Type B pancreatic cell (in vitro differentiated cells): ENCODE measurements around the gene KLHL9. TPM values are rescaled to one million over a fixed set of nuclear protein-coding genes. Genes with fewer than 3 reads are reported as not detected.
"Not testable (repeated sequence)": the region's sequence is repeated elsewhere in the genome, so short reads cannot be mapped to it uniquely, and the experiment has no call there.

Experiments used
- DNase-seq: peaks from one replicate; pipeline ENCODE4 v3.0.0; 2021; ENCODE audit warnings: mixed read lengths; ENCODE audit not compliant: unreplicated experiment; ENCODE audit errors: extremely low spot score
- H3K27ac Mint-ChIP-seq: 2 replicates; pipeline ENCODE4 v1.8.0; 2021; ENCODE audit warnings: mild to moderate bottlenecking, mixed read lengths
- H3K27me3 Mint-ChIP-seq: 2 replicates; pipeline ENCODE4 v1.8.0; 2021; ENCODE audit warnings: mixed read lengths
- H3K36me3 Mint-ChIP-seq: 2 replicates; pipeline ENCODE4 v1.8.0; 2021; ENCODE audit warnings: mixed read lengths
- H3K4me1 Mint-ChIP-seq: one replicate; pipeline ENCODE4 v1.8.0; 2021; ENCODE audit warnings: mixed read lengths; ENCODE audit not compliant: unreplicated experiment
- H3K4me3 Mint-ChIP-seq: 2 replicates; pipeline ENCODE4 v1.8.0; 2021; ENCODE audit warnings: mild to moderate bottlenecking, mixed read lengths
- H3K9me3 Mint-ChIP-seq: 2 replicates; pipeline ENCODE4 v1.8.0; 2021; ENCODE audit warnings: mixed read lengths
- long read RNA-seq: library from polyadenylated mRNA; unstranded; transcript quantifications from one replicate; pipeline ENCODE4 v2.0.0, GENCODE V29; 2020
- total RNA-seq: library from RNA; stranded (reverse); gene quantifications from 2 replicates; pipeline ENCODE4 v1.2.1, GENCODE V29; 2021; ENCODE audit warnings: low replicate concordance
- TF ChIP-seq, protein P1 (sequence below): fragments of 200-600 bp; sonication (generic); conservative IDR thresholded peaks from 2 replicates; pipeline ENCODE4 v1.5.0; 2021; ENCODE audit warnings: antibody characterized with exemption, mild to moderate bottlenecking

Gene KLHL9, protein sequence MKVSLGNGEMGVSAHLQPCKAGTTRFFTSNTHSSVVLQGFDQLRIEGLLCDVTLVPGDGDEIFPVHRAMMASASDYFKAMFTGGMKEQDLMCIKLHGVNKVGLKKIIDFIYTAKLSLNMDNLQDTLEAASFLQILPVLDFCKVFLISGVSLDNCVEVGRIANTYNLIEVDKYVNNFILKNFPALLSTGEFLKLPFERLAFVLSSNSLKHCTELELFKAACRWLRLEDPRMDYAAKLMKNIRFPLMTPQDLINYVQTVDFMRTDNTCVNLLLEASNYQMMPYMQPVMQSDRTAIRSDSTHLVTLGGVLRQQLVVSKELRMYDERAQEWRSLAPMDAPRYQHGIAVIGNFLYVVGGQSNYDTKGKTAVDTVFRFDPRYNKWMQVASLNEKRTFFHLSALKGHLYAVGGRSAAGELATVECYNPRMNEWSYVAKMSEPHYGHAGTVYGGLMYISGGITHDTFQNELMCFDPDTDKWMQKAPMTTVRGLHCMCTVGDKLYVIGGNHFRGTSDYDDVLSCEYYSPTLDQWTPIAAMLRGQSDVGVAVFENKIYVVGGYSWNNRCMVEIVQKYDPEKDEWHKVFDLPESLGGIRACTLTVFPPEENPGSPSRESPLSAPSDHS
- total RNA-seq: 29.9 and 33.3 TPM in 2 replicates
- long read RNA-seq, full-length matches to known transcripts: 150 of 154 reads
- long read RNA-seq, partial matches to known transcripts: 0 of 154 reads
- long read RNA-seq, other reads (novel, unspliced or antisense): 4 of 154 reads

DNA sequence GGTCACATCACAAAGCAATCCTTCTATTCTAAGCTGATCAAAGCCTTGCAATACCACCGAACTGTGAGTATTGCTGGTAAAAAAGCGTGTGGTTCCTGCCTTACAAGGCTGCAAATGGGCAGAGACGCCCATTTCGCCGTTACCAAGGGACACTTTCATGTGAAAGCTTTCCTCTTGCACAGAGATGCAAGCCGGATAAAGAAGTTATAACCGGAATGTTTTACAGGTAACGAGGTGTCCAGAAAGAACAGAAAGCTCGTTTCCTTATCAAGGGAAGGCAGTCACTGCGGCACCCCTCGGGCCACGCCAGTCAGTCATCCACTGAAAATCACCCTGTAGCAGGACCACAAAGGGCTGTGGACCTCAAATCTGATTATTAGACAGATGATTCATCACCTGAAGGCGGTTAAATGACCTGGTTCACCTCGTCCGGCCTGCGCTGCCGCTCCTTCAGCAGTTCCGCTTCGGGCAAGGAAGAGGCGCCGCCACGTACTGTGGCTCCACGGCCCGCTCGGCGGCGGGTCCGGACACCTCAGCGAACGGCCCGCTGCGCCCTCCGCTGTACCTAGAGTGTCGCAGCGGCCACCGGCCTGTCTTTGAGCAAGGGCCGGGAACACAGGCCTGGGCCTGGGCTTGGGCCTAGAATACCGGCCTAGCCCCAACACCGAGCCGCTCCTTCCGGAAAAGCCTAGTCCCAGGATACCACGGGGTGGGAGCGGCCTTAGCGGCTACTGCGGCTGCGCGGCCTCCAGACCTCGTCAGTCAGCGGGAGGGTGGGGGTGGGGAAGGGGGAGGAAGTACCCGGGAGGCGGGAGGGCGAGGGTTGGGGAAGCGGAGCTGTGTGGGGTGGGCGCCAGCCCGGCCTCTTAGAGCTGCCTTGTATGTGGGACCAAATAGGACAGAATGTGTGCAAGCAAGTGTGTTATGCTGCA, at the start of gene KLHL9:
Gene KLHL9, minus strand, starts transcription at position 704 of the 932 bp plus-strand sequence. Its CDS starts 545 bp downstream, at position 159.
- no peaks in the 10 kb centered on the region for H3K27me3 Mint-ChIP-seq
- TF ChIP-seq, protein P1, sequence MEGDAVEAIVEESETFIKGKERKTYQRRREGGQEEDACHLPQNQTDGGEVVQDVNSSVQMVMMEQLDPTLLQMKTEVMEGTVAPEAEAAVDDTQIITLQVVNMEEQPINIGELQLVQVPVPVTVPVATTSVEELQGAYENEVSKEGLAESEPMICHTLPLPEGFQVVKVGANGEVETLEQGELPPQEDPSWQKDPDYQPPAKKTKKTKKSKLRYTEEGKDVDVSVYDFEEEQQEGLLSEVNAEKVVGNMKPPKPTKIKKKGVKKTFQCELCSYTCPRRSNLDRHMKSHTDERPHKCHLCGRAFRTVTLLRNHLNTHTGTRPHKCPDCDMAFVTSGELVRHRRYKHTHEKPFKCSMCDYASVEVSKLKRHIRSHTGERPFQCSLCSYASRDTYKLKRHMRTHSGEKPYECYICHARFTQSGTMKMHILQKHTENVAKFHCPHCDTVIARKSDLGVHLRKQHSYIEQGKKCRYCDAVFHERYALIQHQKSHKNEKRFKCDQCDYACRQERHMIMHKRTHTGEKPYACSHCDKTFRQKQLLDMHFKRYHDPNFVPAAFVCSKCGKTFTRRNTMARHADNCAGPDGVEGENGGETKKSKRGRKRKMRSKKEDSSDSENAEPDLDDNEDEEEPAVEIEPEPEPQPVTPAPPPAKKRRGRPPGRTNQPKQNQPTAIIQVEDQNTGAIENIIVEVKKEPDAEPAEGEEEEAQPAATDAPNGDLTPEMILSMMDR: no peak
- H3K4me1 Mint-ChIP-seq: peaks cover 25% of the 10 kb centered on the region
- peak within 1 kb of the TSS; percentile 95 for H3K4me3 Mint-ChIP-seq
- H3K36me3 Mint-ChIP-seq: peaks cover 17% of the 10 kb centered on the region
- DNase-seq: peak; percentile 91
- H3K9me3 Mint-ChIP-seq: no peaks in the 10 kb centered on the region
- peak within 1 kb of the TSS; percentile 97 for H3K27ac Mint-ChIP-seq

DNA sequence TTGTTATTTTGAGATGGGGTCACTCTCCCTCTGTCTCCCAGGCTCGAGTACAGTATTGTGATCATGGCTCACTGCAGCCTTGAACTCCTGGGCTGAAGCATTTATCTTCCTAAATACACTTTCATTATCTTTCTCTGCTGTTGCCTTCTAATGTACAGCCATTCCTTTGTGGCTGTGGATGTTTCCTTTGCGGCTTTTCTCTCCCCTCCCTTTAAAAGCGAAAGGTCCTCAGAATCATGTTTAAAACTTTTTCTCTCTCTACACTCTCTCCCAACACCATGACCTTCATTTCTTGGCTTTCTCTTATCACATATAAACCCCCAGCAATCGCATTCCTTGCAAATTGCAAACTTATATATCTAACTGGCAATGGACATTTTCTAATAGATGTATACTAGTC, 48.4 kb upstream of the KLHL9 start:
- no peaks in the 10 kb centered on the region for H3K9me3 Mint-ChIP-seq
- no peaks in the 10 kb centered on the region for H3K27me3 Mint-ChIP-seq
- H3K27ac Mint-ChIP-seq: no peak overlapping the region
- H3K4me3 Mint-ChIP-seq: no peak overlapping the region
- H3K4me1 Mint-ChIP-seq: no peaks in the 10 kb centered on the region
- TF ChIP-seq, protein P1: no peak
- DNase-seq: no peak
- H3K36me3 Mint-ChIP-seq: no peaks in the 10 kb centered on the region

DNA sequence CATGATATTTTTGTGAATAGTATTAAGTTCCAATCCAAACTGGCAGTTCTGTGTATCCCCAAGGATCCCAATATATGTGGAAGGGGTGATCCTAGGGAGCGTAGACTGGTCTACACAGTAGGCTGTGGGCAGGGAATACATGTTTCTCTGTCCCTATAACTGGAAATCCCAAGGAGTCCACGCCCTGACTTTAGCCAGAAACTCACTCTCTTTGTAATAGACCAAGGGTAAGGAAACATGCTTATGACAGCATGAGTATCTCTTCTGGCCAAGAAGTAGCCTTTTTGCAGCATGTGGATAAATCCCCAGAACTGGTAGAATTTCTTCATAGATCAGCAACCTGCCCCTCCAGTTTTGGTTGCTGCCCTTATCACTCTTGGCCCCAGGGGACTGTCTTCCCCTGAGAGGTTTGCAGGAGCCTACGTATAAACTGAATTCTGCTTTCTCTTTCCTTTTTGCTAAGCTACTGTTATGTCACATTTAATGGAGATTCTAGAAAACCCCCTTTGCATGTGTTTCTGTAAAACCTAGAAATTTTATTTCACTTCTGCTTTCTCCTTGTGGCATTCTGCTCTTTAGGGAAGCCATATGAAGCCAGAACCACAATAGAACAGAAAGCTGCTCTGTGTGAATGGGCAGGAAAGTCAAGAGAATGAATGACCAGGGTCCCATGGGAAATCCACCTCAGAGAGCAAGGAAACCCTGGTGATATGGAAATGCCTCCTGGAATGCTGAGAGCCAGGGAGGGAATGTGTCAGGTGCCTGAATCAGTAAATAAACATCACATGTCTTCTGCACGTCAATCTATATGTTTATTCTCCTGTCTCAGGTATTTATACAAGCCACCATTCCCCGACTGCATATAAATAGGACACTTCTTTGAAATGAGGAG, 46.5 kb upstream of the KLHL9 start:
- TF ChIP-seq, protein P1: no peak
- Mint-ChIP-seq H3K36me3 (no peaks in the 10 kb centered on the region), H3K27ac (no peak overlapping the region), H3K9me3 (no peaks in the 10 kb centered on the region), H3K27me3 (no peaks in the 10 kb centered on the region), H3K4me3 (peak overlapping the region; percentile 15), H3K4me1 (no peaks in the 10 kb centered on the region)
- DNase-seq: no peak

DNA sequence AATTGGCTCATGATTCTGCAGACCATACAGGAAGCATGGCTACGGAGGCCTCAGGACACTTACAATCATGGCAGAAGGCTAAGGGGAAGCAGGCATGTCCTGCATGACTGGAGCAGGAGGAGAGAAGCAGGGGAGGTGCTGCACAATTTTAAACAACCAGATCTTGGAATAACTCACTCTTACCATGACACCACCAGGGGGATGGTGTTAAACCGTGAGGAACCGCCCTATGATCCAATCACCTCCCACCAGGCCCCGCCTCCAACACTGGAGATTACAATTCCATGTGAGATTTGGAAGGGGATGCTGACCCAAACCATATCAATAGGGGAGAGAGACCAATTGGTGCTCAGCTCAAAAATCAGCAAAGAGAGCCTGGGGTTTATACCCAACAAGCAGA, 36.3 kb upstream of the KLHL9 start:
- H3K4me3 Mint-ChIP-seq, H3K36me3 Mint-ChIP-seq, H3K27me3 Mint-ChIP-seq, DNase-seq, H3K9me3 Mint-ChIP-seq, H3K4me1 Mint-ChIP-seq, H3K27ac Mint-ChIP-seq: not testable (repeated sequence)

DNA sequence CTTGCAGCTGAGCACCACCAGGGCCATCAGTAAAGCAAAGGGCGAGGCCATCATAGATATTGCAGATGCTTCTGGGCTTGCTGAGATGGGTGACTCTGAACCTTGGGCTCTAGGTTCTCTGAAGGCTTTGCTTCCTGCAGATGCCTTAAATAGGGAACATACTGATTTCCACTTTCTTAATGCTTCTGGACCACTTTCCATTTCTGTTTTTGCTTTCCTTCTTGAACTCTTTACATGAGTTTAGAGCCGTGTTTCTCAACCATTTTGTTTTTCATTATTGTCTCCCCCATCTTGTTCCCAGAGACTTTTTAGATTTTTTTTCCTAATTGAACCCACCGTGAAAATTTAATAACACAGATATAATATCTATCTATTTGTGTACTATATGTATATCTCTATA, 32.8 kb upstream of the KLHL9 start, which contains the start of gene IFNA13:
Gene IFNA13, minus strand, starts transcription at position 101 of the 400 bp plus-strand sequence. Its CDS starts 47 bp downstream, at position 54.
- TF ChIP-seq, protein P1: no peak
- Mint-ChIP-seq H3K4me1 (no peaks in the 10 kb centered on the region), H3K9me3 (no peaks in the 10 kb centered on the region)

DNA sequence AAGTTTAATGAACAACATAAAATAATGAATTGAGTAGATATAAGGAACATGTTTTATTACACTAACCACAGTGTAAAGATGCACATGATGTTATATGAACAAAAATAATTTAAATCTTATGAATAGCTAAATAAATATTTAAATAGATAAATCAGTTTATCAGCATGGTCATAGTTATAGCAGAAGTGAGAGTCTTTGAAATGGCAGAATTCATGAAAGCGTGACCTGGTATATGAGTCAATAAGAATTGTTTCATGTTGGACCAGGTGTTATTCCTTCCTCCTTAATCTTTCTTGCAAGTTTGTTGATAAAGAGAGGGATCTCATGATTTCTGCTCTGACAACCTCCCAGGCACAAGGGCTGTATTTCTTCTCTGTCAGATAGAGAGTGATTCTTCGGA, 32.0 kb upstream of the KLHL9 start:
- H3K27me3 Mint-ChIP-seq, H3K9me3 Mint-ChIP-seq, H3K4me1 Mint-ChIP-seq, DNase-seq, H3K4me3 Mint-ChIP-seq, H3K27ac Mint-ChIP-seq, H3K36me3 Mint-ChIP-seq: not testable (repeated sequence)

More for the DNA sequence above, 32.8 kb upstream of the KLHL9 start, which contains the start of gene IFNA13:
- no peak for DNase-seq
- H3K4me3 Mint-ChIP-seq: no peak within 1 kb of the TSS
- H3K36me3 Mint-ChIP-seq: no peaks in the 10 kb centered on the region
- H3K27ac Mint-ChIP-seq: no peak within 1 kb of the TSS
- H3K27me3 Mint-ChIP-seq: no peaks in the 10 kb centered on the region
